HepG2 (cell line): ENCODE results near the gene HEXD. TPM values are rescaled to one million over a fixed set of nuclear protein-coding genes. Genes with fewer than 3 reads are reported as not detected.

Source experiments
- AHR ChIP-seq: IDR thresholded peaks from 2 replicates; pipeline ENCODE4 v1.6.1; 2018; ENCODE audit warnings: missing genetic modification reagents, missing compliant biosample characterization
- BRCA1 ChIP-seq: sonication (generic); formaldehyde crosslinking; IDR thresholded peaks from 2 replicates; pipeline ENCODE4 v1.4.0; 2020; ENCODE audit warnings: missing genetic modification reagents
- ELF3 ChIP-seq: IDR thresholded peaks from 2 replicates; pipeline ENCODE4 v1.6.1; 2016; ENCODE audit warnings: missing genetic modification reagents, missing compliant biosample characterization
- FOSL1 ChIP-seq: sonication (generic); formaldehyde crosslinking; IDR thresholded peaks from 2 replicates; pipeline ENCODE4 v1.9.0; 2021; ENCODE audit warnings: missing genetic modification reagents, borderline replicate concordance
- GPN1 ChIP-seq: sonication (generic); formaldehyde crosslinking; IDR thresholded peaks from 2 replicates; pipeline ENCODE4 v1.5.1; 2020; ENCODE audit warnings: missing genetic modification reagents, borderline replicate concordance
- KAT7 ChIP-seq: IDR thresholded peaks from 2 replicates; pipeline ENCODE4 v1.6.1; 2018; ENCODE audit warnings: borderline replicate concordance, missing compliant biosample characterization
- KMT2B ChIP-seq: IDR thresholded peaks from 2 replicates; pipeline ENCODE4 v1.6.1; 2016; ENCODE audit warnings: missing genetic modification reagents, missing compliant biosample characterization
- RXRA ChIP-seq: sonication (generic); formaldehyde crosslinking; IDR thresholded peaks from 2 replicates; pipeline ENCODE4 v1.5.1; 2020; ENCODE audit warnings: missing genetic modification reagents
- SMARCE1 ChIP-seq: fragments of 450-650 bp; IDR thresholded peaks from 2 replicates; pipeline ENCODE4 v1.6.1; 2017; ENCODE audit warnings: borderline replicate concordance
- TBX3 ChIP-seq: fragments of 450-650 bp; IDR thresholded peaks from 2 replicates; pipeline ENCODE4 v1.6.1; 2017; ENCODE audit warnings: antibody characterized with exemption, mild to moderate bottlenecking, inconsistent platforms, borderline replicate concordance
- TEAD3 ChIP-seq: optimal IDR thresholded peaks from 2 replicates; pipeline ENCODE3; 2016; ENCODE audit warnings: borderline replicate concordance
- ZIK1 ChIP-seq: sonication (generic); formaldehyde crosslinking; IDR thresholded peaks from 2 replicates; pipeline ENCODE4 v1.5.0; 2020; ENCODE audit warnings: mild to moderate bottlenecking, low read depth, missing genetic modification reagents, borderline replicate concordance
- ZMYM2 ChIP-seq: sonication (generic); formaldehyde crosslinking; IDR thresholded peaks from 2 replicates; pipeline ENCODE4 v1.8.0; 2022; ENCODE audit warnings: mild to moderate bottlenecking, missing genetic modification reagents
- ZNF451 ChIP-seq: sonication (generic); formaldehyde crosslinking; IDR thresholded peaks from 2 replicates; pipeline ENCODE4 v1.5.0; 2020; ENCODE audit warnings: mild to moderate bottlenecking, missing genetic modification reagents
- ZNF607 ChIP-seq: sonication (generic); formaldehyde crosslinking; IDR thresholded peaks from 2 replicates; pipeline ENCODE4 v1.5.1; 2020; ENCODE audit warnings: missing genetic modification reagents, mild to moderate bottlenecking, borderline replicate concordance
- polyA plus RNA-seq, 8 experiments: library from polyadenylated mRNA; depleted of rRNA in 3 of 8; stranded (reverse) in 7 of 8; unstranded in 1 of 8; fragments of >200 nt; fragmentation: Illumina TruSeq in 4 of 8; extraction: Trizol in 4 of 8; gene quantifications; 2 replicates each; pipeline versions ENCODE4 v1.2.1 to v1.2.3, GENCODE V29; 2011 to 2016; ENCODE audit warnings: low read depth in 4 of 8, missing spikeins in 1 of 8, mixed read lengths in 1 of 8; ENCODE audit not compliant: insufficient read depth in 1 of 8
- total RNA-seq, 5 experiments: library from RNA; depleted of rRNA; stranded (reverse); fragments of >200 nt; fragmentation: Illumina TruSeq; extraction: Trizol; gene quantifications; 2 replicates each; pipeline ENCODE4 v1.2.3, GENCODE V29; 2016; ENCODE audit warnings: low read depth in 1 of 5
- TF ChIP-seq, protein P1 (sequence below): IDR thresholded peaks from 2 replicates; pipeline ENCODE4 v1.6.1; 2016; ENCODE audit warnings: low read depth, borderline replicate concordance
- TF ChIP-seq, protein P2 (sequence below): sonication (generic); formaldehyde crosslinking; IDR thresholded peaks from 2 replicates; pipeline ENCODE4 v1.8.1; 2023; ENCODE audit warnings: mild to moderate bottlenecking, missing genetic modification reagents, borderline replicate concordance
- TF ChIP-seq, protein P3 (sequence below): sonication (generic); formaldehyde crosslinking; IDR thresholded peaks from 2 replicates; pipeline ENCODE4 v1.5.1; 2020; ENCODE audit warnings: missing genetic modification reagents, mild to moderate bottlenecking, borderline replicate concordance
- TF ChIP-seq, protein P4 (sequence below): sonication (generic); formaldehyde crosslinking; IDR thresholded peaks from 2 replicates; pipeline ENCODE4 v1.5.0; 2020; ENCODE audit warnings: missing genetic modification reagents
- TF ChIP-seq, protein P5 (sequence below): sonication (generic); formaldehyde crosslinking; IDR thresholded peaks from 2 replicates; pipeline ENCODE4 v1.4.0; 2020; ENCODE audit warnings: missing genetic modification reagents
- TF ChIP-seq, protein P6 (sequence below): sonication (generic); formaldehyde crosslinking; IDR thresholded peaks from 2 replicates; pipeline ENCODE4 v1.4.0; 2020; ENCODE audit warnings: missing genetic modification reagents

HEXD gene
- total and polyA plus RNA-seq, 2 of the 13 experiments (the other 11 are each of a cell fraction or from before 2014, with no cell fraction given) = 22.3 to 41.8 TPM

DNA sequence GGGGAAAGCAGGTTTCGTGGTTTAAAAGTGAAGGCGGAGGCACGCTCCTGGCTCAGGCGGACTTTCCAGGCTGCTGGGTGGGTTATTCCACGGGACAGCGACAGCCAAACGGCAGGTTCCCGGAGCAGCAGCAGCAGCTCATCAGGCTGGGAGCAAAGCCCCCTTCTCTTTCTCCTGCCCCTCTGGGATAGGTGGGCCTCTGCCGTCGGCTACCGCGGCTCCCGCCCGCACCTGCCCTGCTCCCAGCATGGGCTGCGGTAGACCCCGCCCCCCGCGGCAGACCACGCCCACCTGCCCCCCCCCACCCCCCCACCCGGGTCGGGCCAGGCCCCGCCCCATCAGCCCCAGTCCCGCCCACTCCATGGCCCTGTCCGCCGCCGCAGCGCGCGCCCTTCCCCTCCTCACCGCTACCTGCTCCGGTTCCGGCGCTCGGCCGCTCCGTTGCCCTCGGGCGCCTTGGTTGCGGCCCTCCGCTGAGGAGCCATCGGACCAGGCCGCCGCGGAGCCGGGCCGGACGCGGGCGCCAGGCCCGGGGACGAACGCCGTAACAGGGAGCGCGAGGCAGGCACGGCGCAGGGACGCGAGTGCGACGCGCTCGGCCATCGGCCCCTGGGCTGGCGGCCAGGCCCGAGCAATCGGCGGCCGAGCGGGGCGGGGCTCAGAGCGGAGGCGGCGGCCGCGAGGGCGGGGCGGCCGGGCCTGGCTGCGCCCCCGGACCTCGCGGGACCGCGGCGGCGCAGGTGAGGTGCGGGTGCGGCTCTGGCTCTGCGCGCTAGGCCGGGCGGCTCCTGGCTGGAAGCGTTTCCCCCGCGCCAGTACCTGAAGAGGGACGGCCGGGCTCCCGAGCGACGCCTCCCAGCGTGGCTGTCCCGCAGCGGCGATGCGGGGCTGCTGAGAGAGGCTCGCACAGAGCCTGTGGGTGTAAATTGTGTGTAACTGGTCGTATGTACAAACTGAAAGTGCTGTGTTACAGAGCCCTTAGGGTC is at the start of gene HEXD, which contains the start of gene OGFOD3 (continued):
- TF ChIP-seq ZIK1 (CRISPR knock-in tag) (peak; percentile 90), ELF3 (CRISPR knock-in tag) (peak; percentile 70), KAT7 (CRISPR knock-in tag) (peak; percentile 81), RXRA (CRISPR knock-in tag) (peak; percentile 71), ZNF607 (CRISPR knock-in tag) (peak; percentile 93), FOSL1 (no peak), GPN1 (CRISPR knock-in tag) (no peak), TEAD3 (CRISPR knock-in tag) (peak; percentile 41), KMT2B (CRISPR knock-in tag) (peak; percentile 69; the same call in 1 of the 2 replicates), TBX3 (no peak), ZMYM2 (no peak), ZNF451 (peak; percentile 91), BRCA1 (no peak), SMARCE1 (no peak), AHR (peak; percentile 80; the same call in 1 of the 2 replicates)
- TF ChIP-seq, protein P1, sequence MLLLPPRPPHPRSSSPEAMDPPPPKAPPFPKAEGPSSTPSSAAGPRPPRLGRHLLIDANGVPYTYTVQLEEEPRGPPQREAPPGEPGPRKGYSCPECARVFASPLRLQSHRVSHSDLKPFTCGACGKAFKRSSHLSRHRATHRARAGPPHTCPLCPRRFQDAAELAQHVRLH (CRISPR knock-in tag) = peak; percentile 44; the same call in 1 of the 2 replicates
- TF ChIP-seq, protein P2, sequence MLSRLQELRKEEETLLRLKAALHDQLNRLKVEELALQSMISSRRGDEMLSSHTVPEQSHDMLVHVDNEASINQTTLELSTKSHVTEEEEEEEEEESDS (CRISPR knock-in tag) = 0 out of 2 replicates have a peak, but pooled peaks have one; percentile 91
- TF ChIP-seq, protein P3, sequence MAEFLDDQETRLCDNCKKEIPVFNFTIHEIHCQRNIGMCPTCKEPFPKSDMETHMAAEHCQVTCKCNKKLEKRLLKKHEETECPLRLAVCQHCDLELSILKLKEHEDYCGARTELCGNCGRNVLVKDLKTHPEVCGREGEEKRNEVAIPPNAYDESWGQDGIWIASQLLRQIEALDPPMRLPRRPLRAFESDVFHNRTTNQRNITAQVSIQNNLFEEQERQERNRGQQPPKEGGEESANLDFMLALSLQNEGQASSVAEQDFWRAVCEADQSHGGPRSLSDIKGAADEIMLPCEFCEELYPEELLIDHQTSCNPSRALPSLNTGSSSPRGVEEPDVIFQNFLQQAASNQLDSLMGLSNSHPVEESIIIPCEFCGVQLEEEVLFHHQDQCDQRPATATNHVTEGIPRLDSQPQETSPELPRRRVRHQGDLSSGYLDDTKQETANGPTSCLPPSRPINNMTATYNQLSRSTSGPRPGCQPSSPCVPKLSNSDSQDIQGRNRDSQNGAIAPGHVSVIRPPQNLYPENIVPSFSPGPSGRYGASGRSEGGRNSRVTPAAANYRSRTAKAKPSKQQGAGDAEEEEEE (CRISPR knock-in tag) = no peak
- TF ChIP-seq, protein P4, sequence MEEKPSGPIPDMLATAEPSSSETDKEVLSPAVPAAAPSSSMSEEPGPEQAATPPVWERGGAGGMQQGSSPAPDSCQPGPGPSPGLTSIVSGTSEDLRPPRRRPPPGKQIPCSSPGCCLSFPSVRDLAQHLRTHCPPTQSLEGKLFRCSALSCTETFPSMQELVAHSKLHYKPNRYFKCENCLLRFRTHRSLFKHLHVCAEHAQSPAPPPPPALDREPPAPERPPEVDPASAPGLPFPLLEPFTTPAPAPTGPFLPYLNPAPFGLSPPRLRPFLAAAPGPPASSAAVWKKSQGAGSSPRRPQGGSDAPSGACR = peak; percentile 18; the same call in 1 of the 2 replicates
- TF ChIP-seq, protein P5, sequence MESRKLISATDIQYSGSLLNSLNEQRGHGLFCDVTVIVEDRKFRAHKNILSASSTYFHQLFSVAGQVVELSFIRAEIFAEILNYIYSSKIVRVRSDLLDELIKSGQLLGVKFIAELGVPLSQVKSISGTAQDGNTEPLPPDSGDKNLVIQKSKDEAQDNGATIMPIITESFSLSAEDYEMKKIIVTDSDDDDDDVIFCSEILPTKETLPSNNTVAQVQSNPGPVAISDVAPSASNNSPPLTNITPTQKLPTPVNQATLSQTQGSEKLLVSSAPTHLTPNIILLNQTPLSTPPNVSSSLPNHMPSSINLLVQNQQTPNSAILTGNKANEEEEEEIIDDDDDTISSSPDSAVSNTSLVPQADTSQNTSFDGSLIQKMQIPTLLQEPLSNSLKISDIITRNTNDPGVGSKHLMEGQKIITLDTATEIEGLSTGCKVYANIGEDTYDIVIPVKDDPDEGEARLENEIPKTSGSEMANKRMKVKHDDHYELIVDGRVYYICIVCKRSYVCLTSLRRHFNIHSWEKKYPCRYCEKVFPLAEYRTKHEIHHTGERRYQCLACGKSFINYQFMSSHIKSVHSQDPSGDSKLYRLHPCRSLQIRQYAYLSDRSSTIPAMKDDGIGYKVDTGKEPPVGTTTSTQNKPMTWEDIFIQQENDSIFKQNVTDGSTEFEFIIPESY = no peak; the same call in 1 of the 2 replicates
- TF ChIP-seq, protein P6, sequence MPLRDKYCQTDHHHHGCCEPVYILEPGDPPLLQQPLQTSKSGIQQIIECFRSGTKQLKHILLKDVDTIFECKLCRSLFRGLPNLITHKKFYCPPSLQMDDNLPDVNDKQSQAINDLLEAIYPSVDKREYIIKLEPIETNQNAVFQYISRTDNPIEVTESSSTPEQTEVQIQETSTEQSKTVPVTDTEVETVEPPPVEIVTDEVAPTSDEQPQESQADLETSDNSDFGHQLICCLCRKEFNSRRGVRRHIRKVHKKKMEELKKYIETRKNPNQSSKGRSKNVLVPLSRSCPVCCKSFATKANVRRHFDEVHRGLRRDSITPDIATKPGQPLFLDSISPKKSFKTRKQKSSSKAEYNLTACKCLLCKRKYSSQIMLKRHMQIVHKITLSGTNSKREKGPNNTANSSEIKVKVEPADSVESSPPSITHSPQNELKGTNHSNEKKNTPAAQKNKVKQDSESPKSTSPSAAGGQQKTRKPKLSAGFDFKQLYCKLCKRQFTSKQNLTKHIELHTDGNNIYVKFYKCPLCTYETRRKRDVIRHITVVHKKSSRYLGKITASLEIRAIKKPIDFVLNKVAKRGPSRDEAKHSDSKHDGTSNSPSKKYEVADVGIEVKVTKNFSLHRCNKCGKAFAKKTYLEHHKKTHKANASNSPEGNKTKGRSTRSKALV (CRISPR knock-in tag) = no peak
